HEK293 (cell line): ENCODE data around the gene SHC3.

Experiments used
- CTCF ChIA-PET: fragments of 350-600 bp; formaldehyde crosslinking; extraction: SDS; loops from one replicate; lab custom pipeline; 2021; ENCODE audit warnings: antibody characterized with exemption; lab: Yijun Ruan, JAX
- POLR2A ChIA-PET: fragments of 300-600 bp; formaldehyde crosslinking; extraction: SDS; loops from one replicate; lab custom pipeline; 2020; ENCODE audit warnings: antibody characterized with exemption, inconsistent platforms; lab: Yijun Ruan, JAX
- H3K27ac ChIP-seq: fragments of 200-500 bp; sonication (Bioruptor generic); 2 replicates; pipeline ENCODE4 v1.5.1; 2014; ENCODE audit warnings: low read depth, low read length, control low read depth, inconsistent platforms; ENCODE audit errors: extremely low read depth
- H3K36me3 ChIP-seq, 2 experiments: fragments of 200-500 bp in 1 of 2; sonication (Bioruptor generic) in 1 of 2; 1 replicate in 1 of 2; 2 replicates in 1 of 2; pipeline ENCODE4 v1.5.1; 2014 to 2017; ENCODE audit warnings: inconsistent platforms in 2 of 2, low read length in 2 of 2; ENCODE audit not compliant: control insufficient read depth in 2 of 2, insufficient read depth in 1 of 2
- H3K4me1 ChIP-seq: fragments of 200-500 bp; sonication (Bioruptor generic); 2 replicates; pipeline ENCODE4 v1.5.1; 2014; ENCODE audit warnings: mild to moderate bottlenecking, low read length, inconsistent platforms; ENCODE audit not compliant: control insufficient read depth, insufficient read depth
- H3K4me3 ChIP-seq: 2 replicates; pipeline ENCODE4 v1.5.1; 2011; ENCODE audit warnings: low read depth, mild to moderate bottlenecking, control low read depth, low read length, moderate library complexity
- H3K9me3 ChIP-seq: fragments of 200-500 bp; sonication (Bioruptor generic); 2 replicates; pipeline ENCODE4 v1.5.1; 2014; ENCODE audit warnings: low read depth, low read length, inconsistent platforms; ENCODE audit not compliant: control insufficient read depth, insufficient read depth
- HOXD13 ChIP-seq: sonication (generic); formaldehyde crosslinking; IDR thresholded peaks from 2 replicates; pipeline ENCODE4 v1.8.0; 2022; ENCODE audit warnings: missing genetic modification reagents, borderline replicate concordance
- RBAK ChIP-seq: fragments of 450-650 bp; formaldehyde crosslinking; IDR thresholded peaks from 2 replicates; pipeline ENCODE4 v1.5.1; 2016; ENCODE audit warnings: missing biosample characterization, missing genetic modification characterization
- REPIN1 ChIP-seq: fragments of 450-650 bp; formaldehyde crosslinking; IDR thresholded peaks from 2 replicates; pipeline ENCODE4 v1.5.1; 2017; ENCODE audit warnings: missing biosample characterization, missing genetic modification characterization, low read depth
- SCRT1 ChIP-seq: fragments of 450-650 bp; formaldehyde crosslinking; IDR thresholded peaks from 2 replicates; pipeline ENCODE4 v1.5.1; 2016; ENCODE audit warnings: missing biosample characterization, missing genetic modification characterization, borderline replicate concordance
- ZBTB20 ChIP-seq: fragments of 450-650 bp; formaldehyde crosslinking; IDR thresholded peaks from 2 replicates; pipeline ENCODE4 v1.5.1; 2016; ENCODE audit warnings: missing biosample characterization, missing genetic modification characterization
- ZNF292 ChIP-seq: fragments of 450-650 bp; formaldehyde crosslinking; IDR thresholded peaks from 2 replicates; pipeline ENCODE4 v1.5.1; 2016; ENCODE audit warnings: low read depth, missing biosample characterization, missing genetic modification characterization, borderline replicate concordance
- ZNF311 ChIP-seq: fragments of 450-650 bp; formaldehyde crosslinking; IDR thresholded peaks from 2 replicates; pipeline ENCODE4 v1.5.1; 2017; ENCODE audit warnings: missing biosample characterization, missing genetic modification characterization, borderline replicate concordance
- ZNF341 ChIP-seq: fragments of 450-650 bp; formaldehyde crosslinking; IDR thresholded peaks from 2 replicates; pipeline ENCODE4; 2016; ENCODE audit warnings: low read depth, missing biosample characterization, missing genetic modification characterization
- ZNF37A ChIP-seq: fragments of 450-650 bp; IDR thresholded peaks from 2 replicates; pipeline ENCODE4 v1.5.1; 2018; ENCODE audit warnings: missing biosample characterization, missing genetic modification characterization
- ZNF510 ChIP-seq: fragments of 450-650 bp; formaldehyde crosslinking; IDR thresholded peaks from 2 replicates; pipeline ENCODE4 v1.5.1; 2018; ENCODE audit warnings: mild to moderate bottlenecking, missing genetic modification characterization, missing biosample characterization; ENCODE audit not compliant: insufficient replicate concordance
- ZNF558 ChIP-seq: fragments of 450-650 bp; formaldehyde crosslinking; IDR thresholded peaks from 2 replicates; pipeline ENCODE4 v1.5.1; 2016; ENCODE audit warnings: missing biosample characterization, missing genetic modification characterization
- ZNF658 ChIP-seq: fragments of 450-650 bp; formaldehyde crosslinking; IDR thresholded peaks from 2 replicates; pipeline ENCODE4; 2016; ENCODE audit warnings: missing biosample characterization, missing genetic modification characterization
- ZNF747 ChIP-seq: fragments of 450-650 bp; formaldehyde crosslinking; IDR thresholded peaks from 2 replicates; pipeline ENCODE4 v1.5.1; 2016; ENCODE audit warnings: missing biosample characterization, missing genetic modification characterization
- TF ChIP-seq, protein P1 (sequence below): fragments of 450-650 bp; formaldehyde crosslinking; IDR thresholded peaks from 2 replicates; pipeline ENCODE4 v1.5.1; 2017; ENCODE audit warnings: missing biosample characterization, mild to moderate bottlenecking, missing genetic modification characterization, moderate library complexity
- TF ChIP-seq, protein P2 (sequence below): fragments of 450-650 bp; formaldehyde crosslinking; IDR thresholded peaks from 2 replicates; pipeline ENCODE4 v1.5.1; 2016; ENCODE audit warnings: missing biosample characterization, missing genetic modification characterization
- TF ChIP-seq, protein P3 (sequence below): fragments of 450-650 bp; formaldehyde crosslinking; IDR thresholded peaks from 2 replicates; pipeline ENCODE4 v1.5.1; 2016; ENCODE audit warnings: missing biosample characterization, missing genetic modification characterization, low read depth
- TF ChIP-seq, protein P4 (sequence below): fragments of 450-650 bp; formaldehyde crosslinking; IDR thresholded peaks from 2 replicates; pipeline ENCODE4 v1.5.1; 2016; ENCODE audit warnings: missing biosample characterization, missing genetic modification characterization
- TF ChIP-seq, protein P5 (sequence below): fragments of 450-650 bp; formaldehyde crosslinking; IDR thresholded peaks from 2 replicates; pipeline ENCODE4 v1.5.1; 2016; ENCODE audit warnings: missing biosample characterization, missing genetic modification characterization

SHC3 gene

DNA sequence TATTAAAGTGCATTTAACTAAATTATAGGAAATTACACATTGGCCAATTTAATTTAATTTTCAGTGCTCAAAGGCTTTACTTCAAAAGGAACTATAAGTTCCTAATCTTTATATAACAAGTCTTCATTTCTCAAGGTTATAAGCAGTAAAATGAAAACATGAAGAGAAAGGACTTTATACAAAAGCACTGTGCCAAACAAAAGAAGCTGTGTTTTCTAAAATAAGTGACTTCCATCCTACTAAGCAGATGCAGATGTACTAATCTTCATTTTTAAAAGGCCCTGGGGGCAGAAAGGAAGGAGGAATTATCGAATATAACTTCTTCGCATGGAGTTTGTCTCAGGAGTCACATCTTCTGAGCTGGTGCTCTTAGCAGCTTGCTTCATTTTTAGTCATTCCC, 81.4 kb downstream of the SHC3 start:
- POLR2A ChIA-PET: no interaction called here
- Histone ChIP-seq H3K4me3 (no peak overlapping the region), H3K4me1 (no peaks in the 10 kb centered on the region), H3K9me3 (no peaks in the 10 kb centered on the region), H3K36me3 (no peaks in the 10 kb centered on the region), H3K27ac (no peak overlapping the region)
- TF ChIP-seq SCRT1 (no peak), REPIN1 (tag by site-specific recombination) (no peak), ZBTB20 (tag by site-specific recombination) (no peak), ZNF558 (tag by site-specific recombination) (no peak), ZNF292 (tag by site-specific recombination) (no peak), ZNF341 (tag by site-specific recombination) (no peak), ZNF658 (tag by site-specific recombination) (no peak)
- TF ChIP-seq, protein P1, sequence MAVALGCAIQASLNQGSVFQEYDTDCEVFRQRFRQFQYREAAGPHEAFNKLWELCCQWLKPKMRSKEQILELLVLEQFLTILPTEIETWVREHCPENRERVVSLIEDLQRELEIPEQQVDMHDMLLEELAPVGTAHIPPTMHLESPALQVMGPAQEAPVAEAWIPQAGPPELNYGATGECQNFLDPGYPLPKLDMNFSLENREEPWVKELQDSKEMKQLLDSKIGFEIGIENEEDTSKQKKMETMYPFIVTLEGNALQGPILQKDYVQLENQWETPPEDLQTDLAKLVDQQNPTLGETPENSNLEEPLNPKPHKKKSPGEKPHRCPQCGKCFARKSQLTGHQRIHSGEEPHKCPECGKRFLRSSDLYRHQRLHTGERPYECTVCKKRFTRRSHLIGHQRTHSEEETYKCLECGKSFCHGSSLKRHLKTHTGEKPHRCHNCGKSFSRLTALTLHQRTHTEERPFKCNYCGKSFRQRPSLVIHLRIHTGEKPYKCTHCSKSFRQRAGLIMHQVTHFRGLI (tag by site-specific recombination): no peak
- TF ChIP-seq, protein P2, sequence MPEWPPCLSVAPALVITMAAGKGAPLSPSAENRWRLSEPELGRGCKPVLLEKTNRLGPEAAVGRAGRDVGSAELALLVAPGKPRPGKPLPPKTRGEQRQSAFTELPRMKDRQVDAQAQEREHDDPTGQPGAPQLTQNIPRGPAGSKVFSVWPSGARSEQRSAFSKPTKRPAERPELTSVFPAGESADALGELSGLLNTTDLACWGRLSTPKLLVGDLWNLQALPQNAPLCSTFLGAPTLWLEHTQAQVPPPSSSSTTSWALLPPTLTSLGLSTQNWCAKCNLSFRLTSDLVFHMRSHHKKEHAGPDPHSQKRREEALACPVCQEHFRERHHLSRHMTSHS (tag by site-specific recombination): no peak
- TF ChIP-seq, protein P3, sequence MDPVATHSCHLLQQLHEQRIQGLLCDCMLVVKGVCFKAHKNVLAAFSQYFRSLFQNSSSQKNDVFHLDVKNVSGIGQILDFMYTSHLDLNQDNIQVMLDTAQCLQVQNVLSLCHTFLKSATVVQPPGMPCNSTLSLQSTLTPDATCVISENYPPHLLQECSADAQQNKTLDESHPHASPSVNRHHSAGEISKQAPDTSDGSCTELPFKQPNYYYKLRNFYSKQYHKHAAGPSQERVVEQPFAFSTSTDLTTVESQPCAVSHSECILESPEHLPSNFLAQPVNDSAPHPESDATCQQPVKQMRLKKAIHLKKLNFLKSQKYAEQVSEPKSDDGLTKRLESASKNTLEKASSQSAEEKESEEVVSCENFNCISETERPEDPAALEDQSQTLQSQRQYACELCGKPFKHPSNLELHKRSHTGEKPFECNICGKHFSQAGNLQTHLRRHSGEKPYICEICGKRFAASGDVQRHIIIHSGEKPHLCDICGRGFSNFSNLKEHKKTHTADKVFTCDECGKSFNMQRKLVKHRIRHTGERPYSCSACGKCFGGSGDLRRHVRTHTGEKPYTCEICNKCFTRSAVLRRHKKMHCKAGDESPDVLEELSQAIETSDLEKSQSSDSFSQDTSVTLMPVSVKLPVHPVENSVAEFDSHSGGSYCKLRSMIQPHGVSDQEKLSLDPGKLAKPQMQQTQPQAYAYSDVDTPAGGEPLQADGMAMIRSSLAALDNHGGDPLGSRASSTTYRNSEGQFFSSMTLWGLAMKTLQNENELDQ: no peak
- TF ChIP-seq, protein P4, sequence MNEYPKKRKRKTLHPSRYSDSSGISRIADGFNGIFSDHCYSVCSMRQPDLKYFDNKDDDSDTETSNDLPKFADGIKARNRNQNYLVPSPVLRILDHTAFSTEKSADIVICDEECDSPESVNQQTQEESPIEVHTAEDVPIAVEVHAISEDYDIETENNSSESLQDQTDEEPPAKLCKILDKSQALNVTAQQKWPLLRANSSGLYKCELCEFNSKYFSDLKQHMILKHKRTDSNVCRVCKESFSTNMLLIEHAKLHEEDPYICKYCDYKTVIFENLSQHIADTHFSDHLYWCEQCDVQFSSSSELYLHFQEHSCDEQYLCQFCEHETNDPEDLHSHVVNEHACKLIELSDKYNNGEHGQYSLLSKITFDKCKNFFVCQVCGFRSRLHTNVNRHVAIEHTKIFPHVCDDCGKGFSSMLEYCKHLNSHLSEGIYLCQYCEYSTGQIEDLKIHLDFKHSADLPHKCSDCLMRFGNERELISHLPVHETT (tag by site-specific recombination): no peak
- TF ChIP-seq, protein P5, sequence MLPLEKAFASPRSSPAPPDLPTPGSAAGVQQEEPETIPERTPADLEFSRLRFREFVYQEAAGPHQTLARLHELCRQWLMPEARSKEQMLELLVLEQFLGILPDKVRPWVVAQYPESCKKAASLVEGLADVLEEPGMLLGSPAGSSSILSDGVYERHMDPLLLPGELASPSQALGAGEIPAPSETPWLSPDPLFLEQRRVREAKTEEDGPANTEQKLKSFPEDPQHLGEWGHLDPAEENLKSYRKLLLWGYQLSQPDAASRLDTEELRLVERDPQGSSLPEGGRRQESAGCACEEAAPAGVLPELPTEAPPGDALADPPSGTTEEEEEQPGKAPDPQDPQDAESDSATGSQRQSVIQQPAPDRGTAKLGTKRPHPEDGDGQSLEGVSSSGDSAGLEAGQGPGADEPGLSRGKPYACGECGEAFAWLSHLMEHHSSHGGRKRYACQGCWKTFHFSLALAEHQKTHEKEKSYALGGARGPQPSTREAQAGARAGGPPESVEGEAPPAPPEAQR (tag by site-specific recombination): no peak
- CTCF ChIA-PET: interaction anchor here (0.7 kb wide), 1 partner anchor 13 kb away, joined by 4 read pairs; no protein-coding TSS in a partner anchor

DNA sequence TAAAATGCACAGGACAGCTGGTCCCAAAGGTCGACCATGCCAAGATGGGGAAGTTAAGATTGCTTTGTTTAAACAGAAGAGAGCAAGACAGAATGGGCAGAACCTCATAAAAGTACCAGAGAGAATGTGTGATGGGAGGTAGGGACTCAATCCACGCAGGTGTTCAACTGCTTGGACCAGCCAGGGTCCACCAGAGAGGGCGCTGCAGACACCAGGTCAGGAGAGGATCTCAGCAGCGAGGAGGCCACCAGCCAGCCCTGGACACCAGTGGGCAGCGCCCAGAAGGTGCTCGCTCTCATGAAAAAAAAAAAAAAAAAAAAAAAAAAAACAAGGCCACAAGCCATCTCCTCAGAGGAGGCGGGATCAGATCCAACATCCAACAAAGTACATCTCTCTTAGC, 81.8 kb downstream of the SHC3 start:
- no peak overlapping the region for H3K27ac ChIP-seq
- H3K4me3 ChIP-seq: no peak overlapping the region
- TF ChIP-seq ZNF510 (tag by site-specific recombination): no peak
- no peak for TF ChIP-seq ZNF311 (tag by site-specific recombination)
- TF ChIP-seq ZNF747 (tag by site-specific recombination): no peak
- TF ChIP-seq HOXD13 (CRISPR knock-in tag): no peak
- TF ChIP-seq, protein P3: no peak
- no peak for TF ChIP-seq ZNF37A (tag by site-specific recombination)
- no peak for TF ChIP-seq RBAK (tag by site-specific recombination)
- no peaks in the 10 kb centered on the region for H3K9me3 ChIP-seq
- ChIA-PET CTCF (no interaction called here), POLR2A (no interaction called here)
- H3K36me3 ChIP-seq: no peaks in the 10 kb centered on the region
- H3K4me1 ChIP-seq: no peaks in the 10 kb centered on the region
